ENCODE results near the gene HS3ST1. TPM values are rescaled to one million over a fixed set of nuclear protein-coding genes. Genes with fewer than 3 reads are reported as not detected.

Gene HS3ST1
- polyA plus RNA-seq, 1 experiment = 0.01 TPM

DNA sequence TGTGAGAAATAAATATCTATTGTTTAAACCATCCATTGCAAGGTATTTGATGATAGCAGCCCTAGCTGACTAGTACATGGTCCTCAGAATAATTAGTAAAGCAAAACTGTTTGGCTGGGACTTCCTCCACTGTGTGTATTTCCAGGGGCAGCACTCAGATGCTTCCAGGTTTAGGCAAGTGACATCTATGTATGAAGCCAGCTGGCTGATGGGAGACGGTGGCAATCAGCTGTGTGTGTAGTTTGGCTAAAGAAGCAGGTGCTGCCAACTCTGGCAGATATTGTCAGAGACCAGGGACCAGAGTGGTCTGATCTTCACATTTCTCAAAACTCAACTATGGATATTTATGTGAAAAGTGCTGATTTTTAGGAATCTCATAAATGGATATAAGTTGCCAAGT, 19.1 kb downstream of the HS3ST1 start:
- DNase-seq (ENCODE audit: low read depth, low spot score) = no peak
- Histone ChIP-seq H3K27ac (ENCODE audit: low read depth, low read length) (no peak overlapping the region), H3K4me3 (ENCODE audit: low read depth, low read length) (no peak overlapping the region), H3K27me3 (ENCODE audit: control insufficient read depth, insufficient read depth, low read length) (no peaks in the 10 kb centered on the region), H3K9me3 (ENCODE audit: control insufficient read depth, insufficient read depth, low read length) (no peaks in the 10 kb centered on the region)
- ChIA-PET POLR2A (no interaction called here), CTCF (no interaction called here)
- TF ChIP-seq, protein P1, sequence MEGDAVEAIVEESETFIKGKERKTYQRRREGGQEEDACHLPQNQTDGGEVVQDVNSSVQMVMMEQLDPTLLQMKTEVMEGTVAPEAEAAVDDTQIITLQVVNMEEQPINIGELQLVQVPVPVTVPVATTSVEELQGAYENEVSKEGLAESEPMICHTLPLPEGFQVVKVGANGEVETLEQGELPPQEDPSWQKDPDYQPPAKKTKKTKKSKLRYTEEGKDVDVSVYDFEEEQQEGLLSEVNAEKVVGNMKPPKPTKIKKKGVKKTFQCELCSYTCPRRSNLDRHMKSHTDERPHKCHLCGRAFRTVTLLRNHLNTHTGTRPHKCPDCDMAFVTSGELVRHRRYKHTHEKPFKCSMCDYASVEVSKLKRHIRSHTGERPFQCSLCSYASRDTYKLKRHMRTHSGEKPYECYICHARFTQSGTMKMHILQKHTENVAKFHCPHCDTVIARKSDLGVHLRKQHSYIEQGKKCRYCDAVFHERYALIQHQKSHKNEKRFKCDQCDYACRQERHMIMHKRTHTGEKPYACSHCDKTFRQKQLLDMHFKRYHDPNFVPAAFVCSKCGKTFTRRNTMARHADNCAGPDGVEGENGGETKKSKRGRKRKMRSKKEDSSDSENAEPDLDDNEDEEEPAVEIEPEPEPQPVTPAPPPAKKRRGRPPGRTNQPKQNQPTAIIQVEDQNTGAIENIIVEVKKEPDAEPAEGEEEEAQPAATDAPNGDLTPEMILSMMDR (IDR thresholded peaks at IDR 0.05; ENCODE audit: low read depth, low read length) = no peak

DNA sequence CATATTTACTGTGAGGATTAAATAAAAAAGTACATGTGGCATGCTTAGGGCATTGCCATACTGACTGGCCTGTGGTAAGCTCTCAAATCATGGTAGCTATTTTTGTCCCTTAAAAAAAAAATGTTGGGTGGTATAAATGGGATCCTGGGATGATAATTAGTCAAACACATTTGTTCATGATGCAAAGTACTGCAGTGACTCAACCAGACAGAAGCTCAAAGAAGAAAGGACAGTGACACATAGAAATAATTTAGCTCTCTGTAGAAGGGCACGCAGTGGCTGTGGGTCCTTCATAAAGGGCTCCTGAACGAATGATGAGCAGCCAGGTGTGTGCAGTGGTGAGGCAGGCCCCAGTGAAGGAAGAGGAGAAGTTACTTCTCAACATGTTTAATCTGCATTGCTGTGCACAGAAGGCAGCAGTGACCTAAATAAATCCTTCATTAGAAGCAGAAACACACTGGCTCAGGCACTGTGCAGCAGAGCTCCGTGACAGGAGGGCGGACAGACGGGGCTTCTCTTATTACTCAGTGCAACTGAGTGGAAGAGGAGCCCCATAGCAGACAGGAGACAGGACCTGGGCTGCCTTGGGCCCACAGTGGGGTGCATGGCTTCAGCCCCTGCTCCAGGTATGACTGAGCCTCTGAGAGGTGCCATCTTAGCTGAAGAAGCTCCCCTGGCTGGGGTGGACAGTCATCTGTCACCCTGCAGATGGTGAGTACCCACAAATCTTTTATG, 20.3 kb downstream of the HS3ST1 start:
- Histone ChIP-seq H3K9me3 (ENCODE audit: control insufficient read depth, insufficient read depth, low read length) (no peaks in the 10 kb centered on the region), H3K4me3 (ENCODE audit: low read depth, low read length) (no peak overlapping the region), H3K27me3 (ENCODE audit: control insufficient read depth, insufficient read depth, low read length) (no peaks in the 10 kb centered on the region), H3K27ac (ENCODE audit: low read depth, low read length) (no peak overlapping the region)
- DNase-seq (ENCODE audit: low read depth, low spot score) = no peak
- TF ChIP-seq, protein P1 (IDR thresholded peaks at IDR 0.05; ENCODE audit: low read depth, low read length) = no peak
- ChIA-PET POLR2A (no interaction called here), CTCF (no interaction called here)

DNA sequence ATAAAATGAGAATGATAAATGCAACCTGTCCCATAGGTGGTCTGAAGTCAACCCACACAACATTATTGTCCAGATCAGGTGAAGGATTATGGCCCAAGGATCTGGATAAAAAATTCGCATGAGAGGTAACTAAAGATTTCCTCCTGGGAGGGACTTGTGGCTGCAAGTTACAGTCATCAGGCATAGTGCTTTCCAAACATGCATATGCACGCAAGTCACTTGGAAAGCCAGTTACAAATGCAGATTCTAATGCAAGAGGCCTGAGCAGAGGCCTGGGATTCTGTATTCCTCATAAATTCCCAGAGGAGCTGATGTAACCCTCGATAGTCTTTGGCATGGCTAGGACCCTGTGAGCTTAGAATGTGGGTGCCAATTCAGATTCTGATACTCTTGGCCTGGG, 21.1 kb downstream of the HS3ST1 start:
- Histone ChIP-seq H3K27ac (ENCODE audit: low read depth, low read length) (no peak overlapping the region), H3K9me3 (ENCODE audit: control insufficient read depth, insufficient read depth, low read length) (no peaks in the 10 kb centered on the region), H3K4me3 (ENCODE audit: low read depth, low read length) (no peak overlapping the region), H3K27me3 (ENCODE audit: control insufficient read depth, insufficient read depth, low read length) (no peaks in the 10 kb centered on the region)
- POLR2A ChIA-PET = no interaction called here
- DNase-seq (ENCODE audit: low read depth, low spot score) = no peak
- CTCF ChIA-PET = no interaction called here
- TF ChIP-seq, protein P1 (IDR thresholded peaks at IDR 0.05; ENCODE audit: low read depth, low read length) = no peak

DNA sequence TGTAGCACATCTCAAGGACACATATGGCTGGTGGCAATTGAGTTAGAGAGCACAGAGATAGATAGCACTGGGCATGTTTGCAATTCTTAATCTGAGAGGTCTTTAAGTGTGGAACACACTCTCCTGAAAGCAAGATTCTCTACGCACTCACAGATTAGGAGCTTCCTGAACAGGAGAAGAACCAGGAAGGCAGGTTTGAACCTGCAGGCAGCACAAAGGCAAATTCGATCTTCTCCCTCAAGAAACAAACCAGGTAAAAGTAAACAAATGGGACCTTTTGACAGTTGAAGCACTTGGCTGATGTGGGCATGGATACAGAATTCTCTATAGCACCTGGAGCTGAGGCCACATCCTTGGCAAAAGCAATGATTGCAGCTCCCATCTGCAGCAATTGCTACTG, 24.3 kb downstream of the HS3ST1 start:
- Histone ChIP-seq H3K4me3 (ENCODE audit: low read depth, low read length) (no peak overlapping the region), H3K27ac (ENCODE audit: low read depth, low read length) (no peak overlapping the region), H3K27me3 (ENCODE audit: control insufficient read depth, insufficient read depth, low read length) (no peaks in the 10 kb centered on the region), H3K9me3 (ENCODE audit: control insufficient read depth, insufficient read depth, low read length) (peaks cover 5% of the 10 kb centered on the region)
- TF ChIP-seq, protein P1 (IDR thresholded peaks at IDR 0.05; ENCODE audit: low read depth, low read length) = no peak
- ChIA-PET POLR2A (no interaction called here), CTCF (no interaction called here)
- DNase-seq (ENCODE audit: low read depth, low spot score) = no peak

DNA sequence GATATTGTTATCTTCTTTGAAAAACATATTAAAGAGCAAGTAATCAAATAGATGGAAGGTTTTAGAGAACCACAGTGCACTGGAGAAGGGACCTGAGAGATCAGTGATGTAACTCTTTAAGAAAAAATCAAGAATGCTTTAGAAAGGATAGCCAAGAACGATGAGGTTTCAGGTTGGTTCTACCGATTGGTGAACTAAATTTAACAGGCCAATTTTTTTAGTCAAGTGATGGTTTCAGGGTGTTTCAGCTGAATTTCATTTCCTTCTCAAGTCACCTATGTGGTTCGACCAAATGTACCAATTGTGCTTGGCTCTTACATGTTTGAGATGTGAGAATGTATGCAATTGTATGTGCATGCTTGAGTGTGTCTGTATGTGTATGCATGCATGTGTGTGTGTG, 26.5 kb downstream of the HS3ST1 start:
- TF ChIP-seq, protein P1 (IDR thresholded peaks at IDR 0.05; ENCODE audit: low read depth, low read length) = no peak
- CTCF ChIA-PET = no interaction called here
- Histone ChIP-seq H3K27ac (ENCODE audit: low read depth, low read length) (no peak overlapping the region), H3K27me3 (ENCODE audit: control insufficient read depth, insufficient read depth, low read length) (no peaks in the 10 kb centered on the region), H3K9me3 (ENCODE audit: control insufficient read depth, insufficient read depth, low read length) (peaks cover 10% of the 10 kb centered on the region), H3K4me3 (ENCODE audit: low read depth, low read length) (no peak overlapping the region)
- POLR2A ChIA-PET = no interaction called here
- no peak for DNase-seq (ENCODE audit: low read depth, low spot score)

Data from AG04450 (cell line).